Body of pancreas (tissue), 4 donors: ENCODE results near the gene RPP30. TPM values are rescaled to one million over a fixed set of nuclear protein-coding genes. Genes with fewer than 3 reads are reported as not detected.

Source experiments
- ATAC-seq: fragments of 150-250 bp; one replicate; pipeline ENCODE4 v1.9.1; 2016
- DNase-seq, 4 donors: peaks; one replicate each; pipeline ENCODE4 v3.0.0-alpha.2; 2019
- H3K27ac ChIP-seq, 4 donors: fragments of 200-600 bp; sonication (generic); 1 replicate in 3 of 4; 2 replicates in 1 of 4; pipeline versions ENCODE4 v1.5.1 to v1.6.1; 2016 to 2019; ENCODE audit warnings: mild to moderate bottlenecking in 1 of 4, mixed read lengths in 1 of 4, moderate library complexity in 1 of 4
- H3K27me3 ChIP-seq, 2 donors: fragments of 200-600 bp; sonication (generic); one replicate each; pipeline ENCODE4 v1.6.0; 2016; ENCODE audit warnings: mild to moderate bottlenecking in 1 of 2
- H3K36me3 ChIP-seq, 2 donors: fragments of 200-600 bp; sonication (generic); replicated peaks in 1 of 2; 2 replicates each; pipeline ENCODE4 v1.5.1; 2016; ENCODE audit warnings: low read depth in 2 of 2; ENCODE audit not compliant: insufficient read depth in 1 of 2
- H3K4me1 ChIP-seq: fragments of 200-600 bp; sonication (generic); one replicate; pipeline ENCODE4 v1.6.0; 2016
- H3K4me3 ChIP-seq, 2 donors: fragments of 200-600 bp; sonication (generic); 1 replicate in 1 of 2; 2 replicates in 1 of 2; pipeline ENCODE4 v1.5.1; 2016 to 2019
- H3K9me3 ChIP-seq, 3 donors: fragments of 200-600 bp; sonication (generic); 1 replicate in 2 of 3; 2 replicates in 1 of 3; pipeline ENCODE4 v1.5.1; 2016
- CTCF ChIP-seq, 7 experiments: fragments of 450-650 bp in 4 of 7; fragments of 200-600 bp in 3 of 7; sonication (generic) in 3 of 7; IDR thresholded peaks; one replicate each; pipeline ENCODE4 v1.5.1; 2016 to 2019; ENCODE audit warnings: antibody characterized with exemption in 7 of 7
- POLR2A ChIP-seq, 3 donors: fragments of 450-650 bp; IDR thresholded peaks; one replicate each; pipeline ENCODE4 v1.6.1; 2016; ENCODE audit warnings: antibody characterized with exemption in 3 of 3, mild to moderate bottlenecking in 2 of 3
- WGBS, 2 donors: methylation state at CpG; one replicate each; pipeline ENCODE4 v1.1.5; 2017; 5-methylcytosine and 5-hydroxymethylcytosine counted together
- intact Hi-C: fragments of 100-400 bp; cut with DNase I; formaldehyde crosslinking; loops from one replicate; pipeline ENCODE4 v1.15.1; 2023
- small RNA-seq: library from RNA; depleted of rRNA; stranded (forward); fragments of <200 nt; gene quantifications from one replicate; pipeline ENCODE3, GENCODE V24; 2016
- total RNA-seq, 2 donors: library from RNA; depleted of rRNA; stranded (reverse); fragments of >200 nt; gene quantifications; one replicate each; pipeline ENCODE4 v1.1.0, GENCODE V29; 2016

Gene RPP30
- total RNA-seq, 2 donors from 2014 or later = 13.5 to 22.8 TPM

GRCh38 chr10:90944749-90945148, 73.0 kb downstream of the RPP30 start:
- Histone ChIP-seq H3K4me3 (no peak overlapping the region), H3K9me3 (no peaks in the 10 kb centered on the region), H3K27me3 (no peaks in the 10 kb centered on the region), H3K4me1 (no peaks in the 10 kb centered on the region), H3K27ac (no peak overlapping the region), H3K36me3 (no peaks in the 10 kb centered on the region)
- intact Hi-C loops = no loop called here
- TF ChIP-seq POLR2A (IDR thresholded peaks at IDR 0.05) = no peak
- no peak for TF ChIP-seq CTCF (IDR thresholded peaks at IDR 0.05)
- no peak for DNase-seq
- WGBS, 2 donors = 0 to 38% methylated on average over 1 of the region's 1 CpG
- no peak for ATAC-seq

- intact Hi-C loops = no loop called here
- TF ChIP-seq CTCF (IDR thresholded peaks at IDR 0.05) (no peak), POLR2A (IDR thresholded peaks at IDR 0.05) (no peak)
- Histone ChIP-seq H3K9me3 (no peaks in the 10 kb centered on the region), H3K36me3 (no peaks in the 10 kb centered on the region), H3K27me3 (no peaks in the 10 kb centered on the region), H3K4me3 (no peak overlapping the region), H3K4me1 (no peaks in the 10 kb centered on the region), H3K27ac (no peak overlapping the region)
- DNase-seq = peak in 2 of 4 donors; percentile 16 to 18
- ATAC-seq = no peak
- 38 to 45% methylated on average over 4 of the region's 4 CpGs for WGBS, 2 donors
Observed at GRCh38 chr10:90945491-90946070, 73.8 kb downstream of the RPP30 start.

- ATAC-seq (no peak), DNase-seq (no peak)
- Histone ChIP-seq H3K9me3 (no peaks in the 10 kb centered on the region), H3K27me3 (no peaks in the 10 kb centered on the region), H3K4me3 (no peak overlapping the region), H3K27ac (no peak overlapping the region), H3K36me3 (no peaks in the 10 kb centered on the region), H3K4me1 (no peaks in the 10 kb centered on the region)
- 82 to 83% methylated on average over 5 of the region's 5 CpGs for WGBS, 2 donors
- TF ChIP-seq CTCF (IDR thresholded peaks at IDR 0.05) (no peak), POLR2A (IDR thresholded peaks at IDR 0.05) (no peak)
- intact Hi-C loops = no loop called here
Observed at GRCh38 chr10:90947030-90947960, 75.5 kb downstream of the RPP30 start.

Small RNA genes within 50 kb of the gene (small RNA-seq; reads per million reads assigned to genes)
- gene RF00019 (not detected), gene RNU6-740P (not detected)

Other genes starting within 250 kb of the RPP30 start
- not detected for gene HTR7, start 13.9 kb upstream of the RPP30 start, total RNA-seq
- gene ANKRD1, start 49.1 kb downstream of the RPP30 start, total RNA-seq = 1 to 10 TPM in 1 of 2 donors, under 1 TPM in 1; 0.52 to 4.3 TPM